DND-41 (cell line): ENCODE measurements around the gene OCA2.

Experiments used
- CTCF ChIP-seq: IDR thresholded peaks from 2 replicates; pipeline ENCODE4 v1.5.1; 2012; ENCODE audit warnings: borderline replicate concordance, low read length, moderate library complexity, mild to moderate bottlenecking; ENCODE audit not compliant: poor library complexity, severe bottlenecking; ENCODE audit errors: extremely low read depth
- EZH2 ChIP-seq: IDR thresholded peaks from 3 replicates; pipeline ENCODE4 v1.6.1; 2012; ENCODE audit warnings: borderline replicate concordance, low read depth, mild to moderate bottlenecking, moderate library complexity, low read length, inconsistent platforms; ENCODE audit not compliant: severe bottlenecking

- TF ChIP-seq CTCF (no peak), EZH2 (no peak)
These were observed 392.8 kb downstream of the OCA2 start for GRCh38 chr15:27706300-27706699.
